ENCODE results near the gene JAKMIP2. TPM values are rescaled to one million over a fixed set of nuclear protein-coding genes. Genes with fewer than 3 reads are reported as not detected.

The JAKMIP2 gene
- total RNA-seq, 1 experiment from 2014 or later = 39.5 TPM

DNA sequence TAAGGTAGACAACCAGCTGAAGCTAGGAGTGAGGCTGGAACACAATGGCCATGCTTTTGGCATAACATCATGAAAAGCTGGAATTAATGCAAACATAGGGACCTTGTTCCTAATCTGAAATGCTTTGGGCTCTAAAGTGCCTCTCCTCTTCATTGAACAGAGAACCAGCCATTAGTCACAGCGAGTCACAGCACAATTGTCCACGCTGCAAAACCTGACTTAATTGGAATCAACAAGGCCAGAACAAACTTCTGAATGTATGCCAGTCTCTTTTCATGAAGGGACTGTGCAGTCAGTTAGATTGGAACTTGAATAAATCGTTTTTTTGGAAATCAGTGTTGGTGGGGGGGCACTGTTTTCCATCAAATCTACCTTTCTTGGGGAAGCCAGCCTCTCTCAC is 96.5 kb downstream of the JAKMIP2 start:
- H3K36me3 ChIP-seq (ENCODE audit: insufficient read depth, low read length) = no peaks in the 10 kb centered on the region
- no peaks in the 10 kb centered on the region for H3K9me2 ChIP-seq (replicated peaks; ENCODE audit: insufficient read depth, low read length)
- no peak overlapping the region for H3K9ac ChIP-seq (ENCODE audit: low read length)
- no peaks in the 10 kb centered on the region for H3K9me3 ChIP-seq (ENCODE audit: low read length)
- peaks cover 93% of the 10 kb centered on the region for H3K79me2 ChIP-seq (ENCODE audit: low read length)
- H3K27me3 ChIP-seq (ENCODE audit: low read length) = no peaks in the 10 kb centered on the region
- H3K4me1 ChIP-seq (ENCODE audit: low read length) = peaks cover 13% of the 10 kb centered on the region
- no peak overlapping the region for H3K4me2 ChIP-seq (ENCODE audit: low read depth, low read length, poor library complexity, severe bottlenecking)
- no peaks in the 10 kb centered on the region for H4K20me1 ChIP-seq (ENCODE audit: insufficient read depth, low read depth, low read length)
- no peak overlapping the region for H2AFZ ChIP-seq (ENCODE audit: low read length)
- no peak overlapping the region for H3K27ac ChIP-seq (ENCODE audit: low read length)
- no peak for DNase-seq
- H3K4me3 ChIP-seq (ENCODE audit: low read length) = no peak overlapping the region

GRCh38 chr5:147675168-147675567 is 107.4 kb downstream of the JAKMIP2 start:
- Histone ChIP-seq H3K27me3 (ENCODE audit: low read length) (no peaks in the 10 kb centered on the region), H3K9ac (ENCODE audit: low read length) (no peak overlapping the region), H3K4me2 (ENCODE audit: low read depth, low read length, poor library complexity, severe bottlenecking) (peak overlapping the region; percentile 24), H2AFZ (ENCODE audit: low read length) (no peak overlapping the region), H3K79me2 (ENCODE audit: low read length) (peaks cover 67% of the 10 kb centered on the region), H4K20me1 (ENCODE audit: insufficient read depth, low read depth, low read length) (no peaks in the 10 kb centered on the region), H3K4me1 (ENCODE audit: low read length) (peaks cover 41% of the 10 kb centered on the region), H3K4me3 (ENCODE audit: low read length) (no peak overlapping the region), H3K9me3 (ENCODE audit: low read length) (no peaks in the 10 kb centered on the region), H3K9me2 (replicated peaks; ENCODE audit: insufficient read depth, low read length) (no peaks in the 10 kb centered on the region), H3K27ac (ENCODE audit: low read length) (no peak overlapping the region), H3K36me3 (ENCODE audit: insufficient read depth, low read length) (peaks cover 21% of the 10 kb centered on the region; the same call in 1 of the 2 replicates)
- DNase-seq = peak; percentile 49

- peaks cover 28% of the 10 kb centered on the region; the same call in 1 of the 2 replicates for H3K36me3 ChIP-seq (ENCODE audit: insufficient read depth, low read length)
- H3K9me2 ChIP-seq (replicated peaks; ENCODE audit: insufficient read depth, low read length) = no peaks in the 10 kb centered on the region
- H3K9ac ChIP-seq (ENCODE audit: low read length) = no peak overlapping the region
- H3K27ac ChIP-seq (ENCODE audit: low read length) = peak overlapping the region; percentile 2; the same call in 1 of the 2 replicates
- H2AFZ ChIP-seq (ENCODE audit: low read length) = no peak overlapping the region
- no peaks in the 10 kb centered on the region for H4K20me1 ChIP-seq (ENCODE audit: insufficient read depth, low read depth, low read length)
- peaks cover 41% of the 10 kb centered on the region for H3K4me1 ChIP-seq (ENCODE audit: low read length)
- H3K27me3 ChIP-seq (ENCODE audit: low read length) = no peaks in the 10 kb centered on the region
- H3K4me3 ChIP-seq (ENCODE audit: low read length) = no peak overlapping the region
- H3K9me3 ChIP-seq (ENCODE audit: low read length) = no peaks in the 10 kb centered on the region
- DNase-seq = no peak
- H3K79me2 ChIP-seq (ENCODE audit: low read length) = peaks cover 60% of the 10 kb centered on the region
- peak overlapping the region; percentile 24 for H3K4me2 ChIP-seq (ENCODE audit: low read depth, low read length, poor library complexity, severe bottlenecking)
Measured at GRCh38 chr5:147674411-147674810, 108.1 kb downstream of the JAKMIP2 start.

DNA sequence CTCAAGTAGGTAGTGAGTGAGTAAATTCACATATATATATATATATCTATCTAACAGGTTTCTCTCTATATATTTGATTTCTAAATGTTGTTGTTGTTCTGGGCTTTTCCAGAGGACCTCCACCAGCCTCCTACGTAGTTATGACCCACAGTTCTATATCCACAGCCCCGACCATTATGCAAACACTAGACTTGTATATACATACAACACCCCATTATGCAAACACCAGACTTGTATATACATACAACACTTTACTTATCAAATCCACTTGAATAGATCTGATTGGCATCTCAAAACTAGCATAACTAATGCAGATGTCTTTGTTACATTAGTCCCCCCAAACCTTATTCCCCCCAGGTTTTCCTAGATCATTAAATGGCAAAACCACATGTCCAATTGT is 108.7 kb downstream of the JAKMIP2 start:
- no peaks in the 10 kb centered on the region for H3K9me2 ChIP-seq (replicated peaks; ENCODE audit: insufficient read depth, low read length)
- H3K36me3 ChIP-seq (ENCODE audit: insufficient read depth, low read length) = peaks cover 34% of the 10 kb centered on the region; the same call in 1 of the 2 replicates
- H2AFZ ChIP-seq (ENCODE audit: low read length) = no peak overlapping the region

GRCh38 chr5:147673266-147673665 is 109.3 kb downstream of the JAKMIP2 start:
- peaks cover 41% of the 10 kb centered on the region for H3K4me1 ChIP-seq (ENCODE audit: low read length)
- no peak overlapping the region for H2AFZ ChIP-seq (ENCODE audit: low read length)
- H3K4me2 ChIP-seq (ENCODE audit: low read depth, low read length, poor library complexity, severe bottlenecking) = no peak overlapping the region

More for the DNA sequence above, 108.7 kb downstream of the JAKMIP2 start:
- DNase-seq = no peak
- H3K4me2 ChIP-seq (ENCODE audit: low read depth, low read length, poor library complexity, severe bottlenecking) = peak overlapping the region; percentile 6
- peaks cover 41% of the 10 kb centered on the region for H3K4me1 ChIP-seq (ENCODE audit: low read length)
- H3K27ac ChIP-seq (ENCODE audit: low read length) = no peak overlapping the region
- H3K9ac ChIP-seq (ENCODE audit: low read length) = no peak overlapping the region
- H3K4me3 ChIP-seq (ENCODE audit: low read length) = no peak overlapping the region
- no peaks in the 10 kb centered on the region for H3K9me3 ChIP-seq (ENCODE audit: low read length)
- no peaks in the 10 kb centered on the region for H3K27me3 ChIP-seq (ENCODE audit: low read length)
- H4K20me1 ChIP-seq (ENCODE audit: insufficient read depth, low read depth, low read length) = no peaks in the 10 kb centered on the region
- H3K79me2 ChIP-seq (ENCODE audit: low read length) = peaks cover 55% of the 10 kb centered on the region

GRCh38 chr5:147671365-147671764 is 111.2 kb downstream of the JAKMIP2 start:
- no peaks in the 10 kb centered on the region for H3K27me3 ChIP-seq (ENCODE audit: low read length)
- H3K79me2 ChIP-seq (ENCODE audit: low read length) = peaks cover 34% of the 10 kb centered on the region
- H3K9ac ChIP-seq (ENCODE audit: low read length) = no peak overlapping the region
- H3K27ac ChIP-seq (ENCODE audit: low read length) = no peak overlapping the region
- no peak for DNase-seq
- H3K36me3 ChIP-seq (ENCODE audit: insufficient read depth, low read length) = peaks cover 42% of the 10 kb centered on the region
- peaks cover 39% of the 10 kb centered on the region for H3K4me1 ChIP-seq (ENCODE audit: low read length)
- H3K9me3 ChIP-seq (ENCODE audit: low read length) = no peaks in the 10 kb centered on the region
- no peaks in the 10 kb centered on the region for H3K9me2 ChIP-seq (replicated peaks; ENCODE audit: insufficient read depth, low read length)
- H2AFZ ChIP-seq (ENCODE audit: low read length) = no peak overlapping the region
- no peaks in the 10 kb centered on the region for H4K20me1 ChIP-seq (ENCODE audit: insufficient read depth, low read depth, low read length)
- H3K4me3 ChIP-seq (ENCODE audit: low read length) = no peak overlapping the region
- no peak overlapping the region for H3K4me2 ChIP-seq (ENCODE audit: low read depth, low read length, poor library complexity, severe bottlenecking)

More at GRCh38 chr5:147673266-147673665, 109.3 kb downstream of the JAKMIP2 start:
- Histone ChIP-seq H3K79me2 (ENCODE audit: low read length) (peaks cover 51% of the 10 kb centered on the region), H4K20me1 (ENCODE audit: insufficient read depth, low read depth, low read length) (no peaks in the 10 kb centered on the region), H3K27ac (ENCODE audit: low read length) (no peak overlapping the region), H3K36me3 (ENCODE audit: insufficient read depth, low read length) (peaks cover 38% of the 10 kb centered on the region), H3K9me3 (ENCODE audit: low read length) (no peaks in the 10 kb centered on the region), H3K4me3 (ENCODE audit: low read length) (no peak overlapping the region), H3K9me2 (replicated peaks; ENCODE audit: insufficient read depth, low read length) (no peaks in the 10 kb centered on the region), H3K27me3 (ENCODE audit: low read length) (no peaks in the 10 kb centered on the region), H3K9ac (ENCODE audit: low read length) (no peak overlapping the region)
- no peak for DNase-seq

GRCh38 chr5:147670815-147671214 is 111.7 kb downstream of the JAKMIP2 start:
- Histone ChIP-seq H3K27ac (ENCODE audit: low read length) (no peak overlapping the region), H3K4me2 (ENCODE audit: low read depth, low read length, poor library complexity, severe bottlenecking) (no peak overlapping the region), H3K27me3 (ENCODE audit: low read length) (no peaks in the 10 kb centered on the region), H3K4me1 (ENCODE audit: low read length) (peaks cover 36% of the 10 kb centered on the region), H3K79me2 (ENCODE audit: low read length) (peaks cover 31% of the 10 kb centered on the region), H3K9me3 (ENCODE audit: low read length) (no peaks in the 10 kb centered on the region), H4K20me1 (ENCODE audit: insufficient read depth, low read depth, low read length) (no peaks in the 10 kb centered on the region), H2AFZ (ENCODE audit: low read length) (no peak overlapping the region), H3K9ac (ENCODE audit: low read length) (no peak overlapping the region), H3K9me2 (replicated peaks; ENCODE audit: insufficient read depth, low read length) (no peaks in the 10 kb centered on the region), H3K36me3 (ENCODE audit: insufficient read depth, low read length) (peaks cover 42% of the 10 kb centered on the region), H3K4me3 (ENCODE audit: low read length) (no peak overlapping the region)
- DNase-seq = peak; percentile 48

DNA sequence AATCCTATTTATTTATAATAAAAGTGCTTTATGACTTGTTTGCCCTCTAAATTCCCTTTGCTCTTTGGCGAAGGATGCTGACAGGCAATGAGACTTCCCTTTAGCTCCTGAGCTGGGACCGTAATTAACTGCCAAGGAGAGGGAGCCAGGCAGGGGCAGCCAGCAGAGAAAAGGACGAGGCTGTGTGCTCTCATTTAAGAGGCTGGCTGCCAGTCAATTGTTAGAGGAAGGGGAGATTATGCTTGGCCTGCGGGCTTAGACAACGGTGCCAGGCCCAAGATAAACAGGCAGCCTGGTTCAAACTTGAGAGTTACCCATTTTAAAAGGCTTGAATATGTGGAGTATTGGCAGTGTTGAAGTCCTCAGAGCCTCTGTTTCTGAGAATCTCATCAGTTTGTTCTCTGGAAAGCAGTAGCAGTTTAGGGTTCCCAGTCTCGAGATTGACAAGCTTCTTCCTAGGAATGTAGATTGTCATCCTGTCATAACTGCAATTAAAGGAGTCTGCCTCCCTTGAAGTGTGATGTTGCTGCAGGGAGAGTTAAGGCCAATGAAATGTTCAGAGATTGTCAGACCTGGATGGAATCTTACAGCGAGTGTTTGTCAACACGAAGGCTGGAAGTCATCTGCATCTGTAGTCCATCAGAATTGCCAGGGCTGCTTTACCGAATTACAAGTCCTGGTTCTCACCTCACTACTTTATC is 113.2 kb downstream of the JAKMIP2 start:
- peaks cover 21% of the 10 kb centered on the region for H3K4me1 ChIP-seq (ENCODE audit: low read length)
- peaks cover 49% of the 10 kb centered on the region for H3K36me3 ChIP-seq (ENCODE audit: insufficient read depth, low read length)
- H3K9ac ChIP-seq (ENCODE audit: low read length) = no peak overlapping the region
- no peak overlapping the region for H3K27ac ChIP-seq (ENCODE audit: low read length)
- H4K20me1 ChIP-seq (ENCODE audit: insufficient read depth, low read depth, low read length) = no peaks in the 10 kb centered on the region
- H3K9me3 ChIP-seq (ENCODE audit: low read length) = no peaks in the 10 kb centered on the region
- no peak overlapping the region for H2AFZ ChIP-seq (ENCODE audit: low read length)
- DNase-seq = no peak
- no peaks in the 10 kb centered on the region for H3K9me2 ChIP-seq (replicated peaks; ENCODE audit: insufficient read depth, low read length)
- H3K4me3 ChIP-seq (ENCODE audit: low read length) = no peak overlapping the region
- H3K79me2 ChIP-seq (ENCODE audit: low read length) = peaks cover 17% of the 10 kb centered on the region
- no peaks in the 10 kb centered on the region for H3K27me3 ChIP-seq (ENCODE audit: low read length)
- no peak overlapping the region for H3K4me2 ChIP-seq (ENCODE audit: low read depth, low read length, poor library complexity, severe bottlenecking)

Measured in Karpas-422 (cell line).